B cell (primary cell): ENCODE data around the gene HDLBP. TPM values are rescaled to one million over a fixed set of nuclear protein-coding genes. Genes with fewer than 3 reads are reported as not detected.

Experiments used
- ATAC-seq: fragments of 200-7000 bp; cut with Tn5 transposase; one replicate; pipeline ENCODE4 v1.10.0; 2021; ENCODE audit warnings: low read depth, mild to moderate bottlenecking, moderate number of reproducible peaks, moderate library complexity
- CTCF ChIA-PET: fragments of 350-600 bp; sonication (Branson Sonifier 250); formaldehyde crosslinking; loops from one replicate; lab custom pipeline; 2021; ENCODE audit warnings: antibody characterized with exemption, inconsistent platforms; lab: Charles Lee
- POLR2A ChIA-PET: fragments of 350-600 bp; sonication (Branson Sonifier 250); formaldehyde crosslinking; loops from one replicate; lab custom pipeline; 2021; ENCODE audit warnings: antibody characterized with exemption; lab: Charles Lee
- DNase-seq: peaks from one replicate; pipeline ENCODE4 v3.0.0; 2013
- H2AFZ ChIP-seq: 2 replicates; pipeline ENCODE4 v1.6.1; 2012; ENCODE audit warnings: mild to moderate bottlenecking, low read depth, low read length; ENCODE audit not compliant: insufficient read depth, poor library complexity, severe bottlenecking
- H3K27ac ChIP-seq, 2 donors: 1 replicate in 1 of 2; 2 replicates in 1 of 2; pipeline ENCODE4 v1.5.1; 2012 to 2013; ENCODE audit warnings: low read length in 2 of 2, mild to moderate bottlenecking in 2 of 2, moderate library complexity in 1 of 2
- H3K27me3 ChIP-seq, 4 experiments: fragments of 200-600 bp in 1 of 4; sonication (generic) in 1 of 4; replicated peaks in 1 of 4; 1 replicate in 2 of 4; 2 replicates in 2 of 4; pipeline versions ENCODE4 v1.6.1 to v1.7.0; 2013 to 2016; ENCODE audit warnings: low read length in 3 of 4, mild to moderate bottlenecking in 2 of 4, mixed read lengths in 1 of 4, moderate library complexity in 1 of 4; ENCODE audit not compliant: insufficient read depth in 4 of 4, control insufficient read depth in 3 of 4; ENCODE audit errors: control extremely low read depth in 1 of 4
- H3K36me3 ChIP-seq, 2 experiments: replicated peaks in 1 of 2; 1 replicate in 1 of 2; 2 replicates in 1 of 2; pipeline versions ENCODE4 v1.6.1 to v1.7.1; 2013; ENCODE audit warnings: low read length in 1 of 2; ENCODE audit not compliant: insufficient read depth in 2 of 2, control insufficient read depth in 1 of 2; ENCODE audit errors: control extremely low read depth in 1 of 2, extremely low read depth in 1 of 2
- H3K4me1 ChIP-seq, 2 donors: fragments of 200-600 bp in 1 of 2; sonication (generic) in 1 of 2; 1 replicate in 1 of 2; 2 replicates in 1 of 2; pipeline versions ENCODE4 v1.5.1 to v1.6.1; 2013 to 2017; ENCODE audit warnings: low read length in 2 of 2; ENCODE audit not compliant: control insufficient read depth in 2 of 2, insufficient read depth in 2 of 2
- H3K4me2 ChIP-seq: replicated peaks from 2 replicates; pipeline ENCODE3; 2012; ENCODE audit warnings: mild to moderate bottlenecking, low read depth, low read length; ENCODE audit not compliant: poor library complexity, severe bottlenecking
- H3K4me3 ChIP-seq, 5 experiments: fragments of 200-600 bp in 1 of 5; sonication (generic) in 1 of 5; 1 replicate in 3 of 5; 2 replicates in 2 of 5; pipeline versions ENCODE4 v1.5.1 to v1.7.0; 2011 to 2016; ENCODE audit warnings: low read length in 4 of 5, mild to moderate bottlenecking in 4 of 5, low read depth in 2 of 5, control low read depth in 1 of 5, moderate library complexity in 1 of 5; ENCODE audit not compliant: insufficient read depth in 1 of 5; ENCODE audit errors: control extremely low read depth in 1 of 5, extremely low read depth in 1 of 5
- H3K79me2 ChIP-seq: fragments of 200-600 bp; sonication (generic); one replicate; pipeline ENCODE4 v1.6.0; 2016; ENCODE audit warnings: low read length; ENCODE audit not compliant: control insufficient read depth, insufficient read depth
- H3K9ac ChIP-seq: fragments of 200-600 bp; sonication (generic); 2 replicates; pipeline ENCODE4 v1.6.1; 2017; ENCODE audit warnings: mild to moderate bottlenecking, low read length, moderate library complexity
- H3K9me3 ChIP-seq, 3 donors: one replicate each; pipeline versions ENCODE4 v1.6.1 to v1.7.1; 2013; ENCODE audit warnings: low read length in 2 of 3; ENCODE audit not compliant: control insufficient read depth in 2 of 3, insufficient read depth in 1 of 3; ENCODE audit errors: control extremely low read depth in 1 of 3
- H4K20me1 ChIP-seq: 2 replicates; pipeline ENCODE4 v1.6.0; 2012; ENCODE audit warnings: mild to moderate bottlenecking, low read length; ENCODE audit not compliant: insufficient read depth, control insufficient read depth, poor library complexity, severe bottlenecking
- H3K27ac Mint-ChIP-seq: one replicate; pipeline ENCODE4 v1.8.0; 2021; ENCODE audit warnings: mixed read lengths
- H3K27me3 Mint-ChIP-seq: one replicate; pipeline ENCODE4 v1.8.0; 2021; ENCODE audit warnings: mixed read lengths
- H3K4me1 Mint-ChIP-seq: one replicate; pipeline ENCODE4 v1.8.0; 2021; ENCODE audit warnings: mixed read lengths
- H3K4me3 Mint-ChIP-seq: one replicate; pipeline ENCODE4 v1.8.0; 2021; ENCODE audit warnings: mixed read lengths
- H3K9me3 Mint-ChIP-seq: one replicate; pipeline ENCODE4 v1.8.0; 2022; ENCODE audit warnings: mixed read lengths; ENCODE audit not compliant: insufficient read depth
- EZH2 ChIP-seq: IDR thresholded peaks from 2 replicates; pipeline ENCODE4 v1.6.1; 2012; ENCODE audit warnings: borderline replicate concordance, low read depth, mild to moderate bottlenecking, moderate library complexity, low read length; ENCODE audit not compliant: insufficient read depth, poor library complexity, severe bottlenecking
- WGBS: methylation state at CpG from one replicate; pipeline ENCODE4 v1.1.5; 2013; ENCODE audit warnings: missing lambda C conversion rate; ENCODE audit not compliant: insufficient coverage; 5-methylcytosine and 5-hydroxymethylcytosine counted together
- intact Hi-C: fragments of 100-400 bp; cut with micrococcal nuclease; formaldehyde crosslinking; loops from one replicate; pipeline ENCODE4 v1.10.0; 2022
- polyA plus RNA-seq: library from polyadenylated mRNA; depleted of rRNA; stranded (reverse); fragments of >200 nt; gene quantifications from 2 replicates; pipeline ENCODE4 v1.2.3, GENCODE V29; 2012
- total RNA-seq, 2 donors: library from RNA; stranded (reverse); fragments of 120-200 nt in 1 of 2; gene quantifications; 1 replicate in 1 of 2; 2 replicates in 1 of 2; pipeline versions ENCODE4 v1.2.3 to v1.2.4, GENCODE V29; 2013 to 2022
- TF ChIP-seq, protein P1 (sequence below): fragments of 200-600 bp; IDR thresholded peaks from one replicate; pipeline ENCODE4 v1.8.0; 2022; ENCODE audit warnings: antibody characterized with exemption, mild to moderate bottlenecking

Gene HDLBP
- total and polyA plus RNA-seq, 2 donors (not counting 1 experiment from before 2014, with no cell fraction given) = 55.1 to 127 TPM

DNA sequence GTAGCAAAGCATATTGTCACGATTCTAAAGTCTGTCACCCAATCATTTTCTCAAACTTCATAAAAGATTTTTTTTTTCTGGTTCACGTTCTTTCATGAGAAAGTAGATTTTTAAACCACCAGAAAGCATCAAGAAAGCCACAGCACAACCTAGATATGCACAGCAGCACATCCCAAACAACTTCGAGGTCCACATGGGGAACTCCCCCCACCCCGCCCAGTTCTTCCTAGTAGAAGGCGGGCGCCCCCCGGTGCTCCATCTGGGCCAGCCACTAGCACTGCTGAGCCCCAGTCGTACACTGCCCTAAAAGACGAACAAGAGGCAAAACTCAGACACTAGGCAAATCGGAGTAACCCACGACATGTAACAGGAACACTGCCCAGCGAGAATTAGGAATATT is 15.5 kb downstream of the HDLBP start:
- ChIA-PET POLR2A (no interaction called here), CTCF (no interaction called here)
- H3K27me3 ChIP-seq = no peaks in the 10 kb centered on the region
- no peaks in the 10 kb centered on the region for H3K27me3 Mint-ChIP-seq
- H3K27ac Mint-ChIP-seq = no peak overlapping the region
- no peak for ATAC-seq
- no peak overlapping the region for H3K4me2 ChIP-seq
- WGBS = 95% methylated on average over 11 of the region's 12 CpGs
- intact Hi-C loops = no loop called here
- TF ChIP-seq, protein P1, sequence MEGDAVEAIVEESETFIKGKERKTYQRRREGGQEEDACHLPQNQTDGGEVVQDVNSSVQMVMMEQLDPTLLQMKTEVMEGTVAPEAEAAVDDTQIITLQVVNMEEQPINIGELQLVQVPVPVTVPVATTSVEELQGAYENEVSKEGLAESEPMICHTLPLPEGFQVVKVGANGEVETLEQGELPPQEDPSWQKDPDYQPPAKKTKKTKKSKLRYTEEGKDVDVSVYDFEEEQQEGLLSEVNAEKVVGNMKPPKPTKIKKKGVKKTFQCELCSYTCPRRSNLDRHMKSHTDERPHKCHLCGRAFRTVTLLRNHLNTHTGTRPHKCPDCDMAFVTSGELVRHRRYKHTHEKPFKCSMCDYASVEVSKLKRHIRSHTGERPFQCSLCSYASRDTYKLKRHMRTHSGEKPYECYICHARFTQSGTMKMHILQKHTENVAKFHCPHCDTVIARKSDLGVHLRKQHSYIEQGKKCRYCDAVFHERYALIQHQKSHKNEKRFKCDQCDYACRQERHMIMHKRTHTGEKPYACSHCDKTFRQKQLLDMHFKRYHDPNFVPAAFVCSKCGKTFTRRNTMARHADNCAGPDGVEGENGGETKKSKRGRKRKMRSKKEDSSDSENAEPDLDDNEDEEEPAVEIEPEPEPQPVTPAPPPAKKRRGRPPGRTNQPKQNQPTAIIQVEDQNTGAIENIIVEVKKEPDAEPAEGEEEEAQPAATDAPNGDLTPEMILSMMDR = no peak
- no peak for TF ChIP-seq EZH2
- H3K9me3 ChIP-seq = peaks cover 0 to 3% (median 0%) of the 10 kb centered on the region in 3 donors
- peaks cover 55% of the 10 kb centered on the region for H3K4me1 Mint-ChIP-seq
- no peak overlapping the region for H3K4me3 Mint-ChIP-seq
- H3K9ac ChIP-seq = no peak overlapping the region
- no peak overlapping the region for H3K4me3 ChIP-seq
- H3K36me3 ChIP-seq = no peaks in the 10 kb centered on the region
- H3K4me1 ChIP-seq = peaks cover 7 to 10% of the 10 kb centered on the region in 2 donors
- H3K27ac ChIP-seq = no peak overlapping the region
- DNase-seq = no peak
- H3K9me3 Mint-ChIP-seq = no peaks in the 10 kb centered on the region
- peaks cover 68% of the 10 kb centered on the region for H4K20me1 ChIP-seq
- no peak overlapping the region for H2AFZ ChIP-seq
- H3K79me2 ChIP-seq = peaks cover 96% of the 10 kb centered on the region

DNA sequence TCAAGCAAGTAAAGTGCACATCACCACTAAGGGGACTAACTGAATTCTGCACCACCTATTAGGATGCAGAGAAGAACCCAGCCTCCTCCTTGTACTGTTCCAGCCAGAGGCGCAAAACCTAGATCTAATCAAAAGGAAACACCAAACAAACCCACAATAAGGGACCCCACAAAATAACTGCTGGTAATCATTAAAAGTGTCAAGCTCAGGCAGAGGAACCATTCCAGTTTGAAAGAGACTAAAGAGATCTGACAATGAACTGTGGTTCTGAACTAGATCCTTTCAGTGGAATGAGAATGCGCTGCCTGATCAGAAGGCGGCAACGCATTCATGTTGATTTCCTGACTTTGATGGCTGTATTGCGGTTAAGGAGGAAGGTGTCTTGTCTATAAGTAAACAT is 16.8 kb downstream of the HDLBP start:
- Histone ChIP-seq H3K36me3 (no peaks in the 10 kb centered on the region), H3K4me2 (peak overlapping the region; percentile 28), H3K27me3 (no peaks in the 10 kb centered on the region), H2AFZ (no peak overlapping the region), H3K4me1 (peaks cover 4 to 7% of the 10 kb centered on the region in 2 donors), H3K4me3 (no peak overlapping the region), H4K20me1 (peaks cover 67% of the 10 kb centered on the region), H3K9me3 (peaks cover 0 to 3% (median 0%) of the 10 kb centered on the region in 3 donors), H3K27ac (peak overlapping the region in 1 of 2 donors; percentile 26), H3K9ac (no peak overlapping the region), H3K79me2 (peaks cover 96% of the 10 kb centered on the region)
- ChIA-PET CTCF (no interaction called here), POLR2A (no interaction called here)
- ATAC-seq (no peak), DNase-seq (no peak)
- intact Hi-C loops = no loop called here
- Mint-ChIP-seq H3K27me3 (no peaks in the 10 kb centered on the region), H3K9me3 (no peaks in the 10 kb centered on the region), H3K27ac (peak overlapping the region; percentile 0), H3K4me1 (peaks cover 49% of the 10 kb centered on the region), H3K4me3 (no peak overlapping the region)
- TF ChIP-seq EZH2 = no peak
- TF ChIP-seq, protein P1 = no peak
- no CpG with 5 or more reads among the region's 5 CpGs for WGBS
